Measurements from ENCODE around the gene CDC45. TPM values are rescaled to one million over a fixed set of nuclear protein-coding genes. Genes with fewer than 3 reads are reported as not detected.

The CDC45 gene
- total RNA-seq, 1 donor from 2014 or later = 3.7 TPM

- Mint-ChIP-seq H3K9me3 (ENCODE audit: unreplicated experiment) (no peaks in the 10 kb centered on the region), H3K36me3 (ENCODE audit: unreplicated experiment) (no peaks in the 10 kb centered on the region), H3K4me3 (ENCODE audit: unreplicated experiment) (no peak overlapping the region), H3K27me3 (ENCODE audit: unreplicated experiment) (peaks cover 11% of the 10 kb centered on the region), H3K4me1 (ENCODE audit: unreplicated experiment) (peaks cover 12% of the 10 kb centered on the region), H3K27ac (ENCODE audit: unreplicated experiment) (no peak overlapping the region)
- TF ChIP-seq CTCF (IDR thresholded peaks at IDR 0.05) = no peak
- DNase-seq (ENCODE audit: extremely low spot score, unreplicated experiment) = no peak
Measured at GRCh38 chr22:19522881-19523239, 43.1 kb downstream of the CDC45 start.

- peak overlapping the region; percentile 63 for H3K4me3 Mint-ChIP-seq (ENCODE audit: unreplicated experiment)
- H3K36me3 Mint-ChIP-seq (ENCODE audit: unreplicated experiment) = no peaks in the 10 kb centered on the region
- H3K27ac Mint-ChIP-seq (ENCODE audit: unreplicated experiment) = no peak overlapping the region
- no peaks in the 10 kb centered on the region for H3K9me3 Mint-ChIP-seq (ENCODE audit: unreplicated experiment)
- H3K4me1 Mint-ChIP-seq (ENCODE audit: unreplicated experiment) = peaks cover 12% of the 10 kb centered on the region
- TF ChIP-seq CTCF (IDR thresholded peaks at IDR 0.05) = no peak
- DNase-seq (ENCODE audit: extremely low spot score, unreplicated experiment) = no peak
- peaks cover 11% of the 10 kb centered on the region for H3K27me3 Mint-ChIP-seq (ENCODE audit: unreplicated experiment)
Measured at GRCh38 chr22:19523240-19524169, 43.8 kb downstream of the CDC45 start.

- H3K36me3 Mint-ChIP-seq (ENCODE audit: unreplicated experiment) = no peaks in the 10 kb centered on the region
- no peak within 1 kb of the TSS for H3K27ac Mint-ChIP-seq (ENCODE audit: unreplicated experiment)
- H3K4me1 Mint-ChIP-seq (ENCODE audit: unreplicated experiment) = peaks cover 12% of the 10 kb centered on the region
- H3K27me3 Mint-ChIP-seq (ENCODE audit: unreplicated experiment) = peaks cover 11% of the 10 kb centered on the region
- no peak for DNase-seq (ENCODE audit: extremely low spot score, unreplicated experiment)
- H3K9me3 Mint-ChIP-seq (ENCODE audit: unreplicated experiment) = no peaks in the 10 kb centered on the region
- no peak for TF ChIP-seq CTCF (IDR thresholded peaks at IDR 0.05)
- peak within 1 kb of the TSS; percentile 72 for H3K4me3 Mint-ChIP-seq (ENCODE audit: unreplicated experiment)
Measured at GRCh38 chr22:19524170-19525115, 44.7 kb downstream of the CDC45 start, which contains the start of gene CLDN5. TSS of gene CLDN5 (minus strand) at chr22:19524410. CDS start at chr22:19524255, 155 bp downstream.

- Mint-ChIP-seq H3K4me3 (ENCODE audit: unreplicated experiment) (peak overlapping the region; percentile 72), H3K4me1 (ENCODE audit: unreplicated experiment) (peaks cover 12% of the 10 kb centered on the region)
Measured at GRCh38 chr22:19525116-19525660, 45.5 kb downstream of the CDC45 start.

More at GRCh38 chr22:19525116-19525660, 45.5 kb downstream of the CDC45 start:
- H3K36me3 Mint-ChIP-seq (ENCODE audit: unreplicated experiment) = no peaks in the 10 kb centered on the region
- no peak for TF ChIP-seq CTCF (IDR thresholded peaks at IDR 0.05)
- no peaks in the 10 kb centered on the region for H3K9me3 Mint-ChIP-seq (ENCODE audit: unreplicated experiment)
- no peak overlapping the region for H3K27ac Mint-ChIP-seq (ENCODE audit: unreplicated experiment)
- no peak for DNase-seq (ENCODE audit: extremely low spot score, unreplicated experiment)
- peaks cover 11% of the 10 kb centered on the region for H3K27me3 Mint-ChIP-seq (ENCODE audit: unreplicated experiment)

All from osteocyte (in vitro differentiated cells).